ENCODE data around the gene CAPZA3.

DNA sequence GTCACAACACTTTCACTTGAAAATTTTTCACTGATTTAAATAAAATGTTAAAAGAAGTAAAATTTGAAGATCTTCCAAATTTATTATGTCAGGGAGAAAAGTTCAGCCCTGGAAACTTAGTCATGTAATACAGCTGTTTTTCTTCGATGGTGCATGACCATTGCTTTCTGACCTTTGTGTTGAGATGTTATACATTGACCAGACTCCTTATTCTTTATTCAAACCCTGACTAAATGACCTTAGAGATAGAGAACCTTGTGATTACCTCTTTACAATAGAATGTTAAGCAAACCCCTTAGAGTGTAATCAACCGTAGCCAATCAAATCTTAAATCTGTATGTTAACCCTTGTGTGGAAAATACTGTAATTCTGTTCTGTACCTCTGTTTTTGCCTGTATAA lies 34.6 kb upstream of the CAPZA3 start:
- TF ChIP-seq, protein P1, sequence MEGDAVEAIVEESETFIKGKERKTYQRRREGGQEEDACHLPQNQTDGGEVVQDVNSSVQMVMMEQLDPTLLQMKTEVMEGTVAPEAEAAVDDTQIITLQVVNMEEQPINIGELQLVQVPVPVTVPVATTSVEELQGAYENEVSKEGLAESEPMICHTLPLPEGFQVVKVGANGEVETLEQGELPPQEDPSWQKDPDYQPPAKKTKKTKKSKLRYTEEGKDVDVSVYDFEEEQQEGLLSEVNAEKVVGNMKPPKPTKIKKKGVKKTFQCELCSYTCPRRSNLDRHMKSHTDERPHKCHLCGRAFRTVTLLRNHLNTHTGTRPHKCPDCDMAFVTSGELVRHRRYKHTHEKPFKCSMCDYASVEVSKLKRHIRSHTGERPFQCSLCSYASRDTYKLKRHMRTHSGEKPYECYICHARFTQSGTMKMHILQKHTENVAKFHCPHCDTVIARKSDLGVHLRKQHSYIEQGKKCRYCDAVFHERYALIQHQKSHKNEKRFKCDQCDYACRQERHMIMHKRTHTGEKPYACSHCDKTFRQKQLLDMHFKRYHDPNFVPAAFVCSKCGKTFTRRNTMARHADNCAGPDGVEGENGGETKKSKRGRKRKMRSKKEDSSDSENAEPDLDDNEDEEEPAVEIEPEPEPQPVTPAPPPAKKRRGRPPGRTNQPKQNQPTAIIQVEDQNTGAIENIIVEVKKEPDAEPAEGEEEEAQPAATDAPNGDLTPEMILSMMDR (IDR thresholded peaks at IDR 0.05), result no peak
- TF ChIP-seq POLR2A (IDR thresholded peaks at IDR 0.05), result no peak
- no peak for TF ChIP-seq POLR2AphosphoS5 (IDR thresholded peaks at IDR 0.05)
- TF ChIP-seq EP300 (IDR thresholded peaks at IDR 0.05; ENCODE audit: low read depth), result no peak

Measured in transverse colon (tissue), 4 donors.